ENCODE measurements around the gene RNF141. TPM values are rescaled to one million over a fixed set of nuclear protein-coding genes. Genes with fewer than 3 reads are reported as not detected.

RNF141 gene
- total and polyA plus RNA-seq, 2 of the 13 experiments (the other 11 are each of a cell fraction or from before 2014, with no cell fraction given): 9.3 to 22.4 TPM

DNA sequence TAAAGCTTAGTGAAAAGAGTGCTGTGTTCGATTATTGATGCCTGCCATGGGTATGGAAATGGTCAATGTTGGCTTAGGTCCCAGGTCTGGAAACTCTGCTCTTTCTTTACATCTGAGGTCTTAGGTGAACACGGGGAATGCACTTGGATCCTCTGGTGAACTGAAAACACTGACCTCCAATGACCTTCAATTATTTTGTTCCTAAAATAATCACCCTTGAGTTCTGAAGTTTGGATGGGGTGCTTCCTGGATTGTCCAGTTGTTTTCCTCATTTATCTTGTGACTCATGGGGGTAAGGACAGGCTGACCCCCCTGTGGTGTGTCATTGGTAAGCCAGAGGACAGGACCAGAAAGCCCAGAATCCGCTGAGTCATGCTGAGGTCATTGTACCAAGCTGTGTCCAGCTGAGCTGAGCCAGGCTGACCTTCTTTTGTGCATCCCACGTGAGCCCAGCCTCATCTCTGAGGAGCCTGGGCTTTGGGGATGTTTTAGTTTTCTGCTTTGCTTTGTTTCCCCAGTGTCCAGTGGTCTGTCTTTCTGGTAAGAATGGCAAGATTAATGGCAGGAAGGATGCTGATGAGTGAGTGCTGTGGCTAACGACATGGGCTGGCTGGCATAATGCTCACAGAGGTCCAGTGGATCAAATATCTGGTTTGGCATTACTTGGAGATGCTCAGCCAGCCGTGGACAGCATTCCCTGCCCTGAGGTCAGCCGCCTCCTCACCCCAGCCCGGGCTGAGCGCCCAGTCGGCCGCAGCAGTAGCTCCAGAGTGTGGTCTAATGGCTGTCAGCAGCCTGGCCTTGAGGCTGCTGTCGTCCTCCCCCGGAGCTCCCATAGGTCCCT is 50.4 kb downstream of the RNF141 start (continued):
- TF ChIP-seq, protein P1, sequence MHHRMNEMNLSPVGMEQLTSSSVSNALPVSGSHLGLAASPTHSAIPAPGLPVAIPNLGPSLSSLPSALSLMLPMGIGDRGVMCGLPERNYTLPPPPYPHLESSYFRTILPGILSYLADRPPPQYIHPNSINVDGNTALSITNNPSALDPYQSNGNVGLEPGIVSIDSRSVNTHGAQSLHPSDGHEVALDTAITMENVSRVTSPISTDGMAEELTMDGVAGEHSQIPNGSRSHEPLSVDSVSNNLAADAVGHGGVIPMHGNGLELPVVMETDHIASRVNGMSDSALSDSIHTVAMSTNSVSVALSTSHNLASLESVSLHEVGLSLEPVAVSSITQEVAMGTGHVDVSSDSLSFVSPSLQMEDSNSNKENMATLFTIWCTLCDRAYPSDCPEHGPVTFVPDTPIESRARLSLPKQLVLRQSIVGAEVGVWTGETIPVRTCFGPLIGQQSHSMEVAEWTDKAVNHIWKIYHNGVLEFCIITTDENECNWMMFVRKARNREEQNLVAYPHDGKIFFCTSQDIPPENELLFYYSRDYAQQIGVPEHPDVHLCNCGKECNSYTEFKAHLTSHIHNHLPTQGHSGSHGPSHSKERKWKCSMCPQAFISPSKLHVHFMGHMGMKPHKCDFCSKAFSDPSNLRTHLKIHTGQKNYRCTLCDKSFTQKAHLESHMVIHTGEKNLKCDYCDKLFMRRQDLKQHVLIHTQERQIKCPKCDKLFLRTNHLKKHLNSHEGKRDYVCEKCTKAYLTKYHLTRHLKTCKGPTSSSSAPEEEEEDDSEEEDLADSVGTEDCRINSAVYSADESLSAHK (CRISPR knock-in tag; IDR thresholded peaks at IDR 0.05; ENCODE audit: borderline replicate concordance): no peak
- TF ChIP-seq MXD4 (CRISPR knock-in tag; IDR thresholded peaks at IDR 0.05): no peak
- no peak for TF ChIP-seq ZNF431 (CRISPR knock-in tag; IDR thresholded peaks at IDR 0.05; ENCODE audit: borderline replicate concordance, low read depth)
- TF ChIP-seq, protein P2, sequence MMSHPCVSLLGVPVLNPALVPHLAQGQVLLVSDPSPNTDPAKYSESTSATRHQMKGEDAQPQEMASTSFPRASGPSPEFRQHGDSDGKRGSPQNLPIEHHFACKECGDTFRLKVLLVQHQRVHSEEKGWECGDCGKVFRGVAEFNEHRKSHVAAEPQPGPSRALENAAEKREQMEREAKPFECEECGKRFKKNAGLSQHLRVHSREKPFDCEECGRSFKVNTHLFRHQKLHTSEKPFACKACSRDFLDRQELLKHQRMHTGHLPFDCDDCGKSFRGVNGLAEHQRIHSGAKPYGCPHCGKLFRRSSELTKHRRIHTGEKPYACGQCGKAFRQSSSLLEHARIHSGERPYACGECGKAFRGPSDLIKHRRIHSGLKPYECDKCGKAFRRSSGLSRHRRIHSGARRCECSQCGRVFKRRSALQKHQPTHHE (CRISPR knock-in tag; IDR thresholded peaks at IDR 0.05; ENCODE audit: borderline replicate concordance): no peak
- no peak for TF ChIP-seq MBD4 (IDR thresholded peaks at IDR 0.05; ENCODE audit: borderline replicate concordance, low read length)
- TF ChIP-seq, protein P3, sequence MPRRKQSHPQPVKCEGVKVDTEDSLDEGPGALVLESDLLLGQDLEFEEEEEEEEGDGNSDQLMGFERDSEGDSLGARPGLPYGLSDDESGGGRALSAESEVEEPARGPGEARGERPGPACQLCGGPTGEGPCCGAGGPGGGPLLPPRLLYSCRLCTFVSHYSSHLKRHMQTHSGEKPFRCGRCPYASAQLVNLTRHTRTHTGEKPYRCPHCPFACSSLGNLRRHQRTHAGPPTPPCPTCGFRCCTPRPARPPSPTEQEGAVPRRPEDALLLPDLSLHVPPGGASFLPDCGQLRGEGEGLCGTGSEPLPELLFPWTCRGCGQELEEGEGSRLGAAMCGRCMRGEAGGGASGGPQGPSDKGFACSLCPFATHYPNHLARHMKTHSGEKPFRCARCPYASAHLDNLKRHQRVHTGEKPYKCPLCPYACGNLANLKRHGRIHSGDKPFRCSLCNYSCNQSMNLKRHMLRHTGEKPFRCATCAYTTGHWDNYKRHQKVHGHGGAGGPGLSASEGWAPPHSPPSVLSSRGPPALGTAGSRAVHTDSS (CRISPR knock-in tag; conservative IDR thresholded peaks at IDR 0.05): no peak
- TF ChIP-seq, protein P4, sequence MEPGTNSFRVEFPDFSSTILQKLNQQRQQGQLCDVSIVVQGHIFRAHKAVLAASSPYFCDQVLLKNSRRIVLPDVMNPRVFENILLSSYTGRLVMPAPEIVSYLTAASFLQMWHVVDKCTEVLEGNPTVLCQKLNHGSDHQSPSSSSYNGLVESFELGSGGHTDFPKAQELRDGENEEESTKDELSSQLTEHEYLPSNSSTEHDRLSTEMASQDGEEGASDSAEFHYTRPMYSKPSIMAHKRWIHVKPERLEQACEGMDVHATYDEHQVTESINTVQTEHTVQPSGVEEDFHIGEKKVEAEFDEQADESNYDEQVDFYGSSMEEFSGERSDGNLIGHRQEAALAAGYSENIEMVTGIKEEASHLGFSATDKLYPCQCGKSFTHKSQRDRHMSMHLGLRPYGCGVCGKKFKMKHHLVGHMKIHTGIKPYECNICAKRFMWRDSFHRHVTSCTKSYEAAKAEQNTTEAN (CRISPR knock-in tag; conservative IDR thresholded peaks at IDR 0.05): no peak
- TF ChIP-seq ZNF672 (CRISPR knock-in tag; IDR thresholded peaks at IDR 0.05): no peak
- TF ChIP-seq, protein P5, sequence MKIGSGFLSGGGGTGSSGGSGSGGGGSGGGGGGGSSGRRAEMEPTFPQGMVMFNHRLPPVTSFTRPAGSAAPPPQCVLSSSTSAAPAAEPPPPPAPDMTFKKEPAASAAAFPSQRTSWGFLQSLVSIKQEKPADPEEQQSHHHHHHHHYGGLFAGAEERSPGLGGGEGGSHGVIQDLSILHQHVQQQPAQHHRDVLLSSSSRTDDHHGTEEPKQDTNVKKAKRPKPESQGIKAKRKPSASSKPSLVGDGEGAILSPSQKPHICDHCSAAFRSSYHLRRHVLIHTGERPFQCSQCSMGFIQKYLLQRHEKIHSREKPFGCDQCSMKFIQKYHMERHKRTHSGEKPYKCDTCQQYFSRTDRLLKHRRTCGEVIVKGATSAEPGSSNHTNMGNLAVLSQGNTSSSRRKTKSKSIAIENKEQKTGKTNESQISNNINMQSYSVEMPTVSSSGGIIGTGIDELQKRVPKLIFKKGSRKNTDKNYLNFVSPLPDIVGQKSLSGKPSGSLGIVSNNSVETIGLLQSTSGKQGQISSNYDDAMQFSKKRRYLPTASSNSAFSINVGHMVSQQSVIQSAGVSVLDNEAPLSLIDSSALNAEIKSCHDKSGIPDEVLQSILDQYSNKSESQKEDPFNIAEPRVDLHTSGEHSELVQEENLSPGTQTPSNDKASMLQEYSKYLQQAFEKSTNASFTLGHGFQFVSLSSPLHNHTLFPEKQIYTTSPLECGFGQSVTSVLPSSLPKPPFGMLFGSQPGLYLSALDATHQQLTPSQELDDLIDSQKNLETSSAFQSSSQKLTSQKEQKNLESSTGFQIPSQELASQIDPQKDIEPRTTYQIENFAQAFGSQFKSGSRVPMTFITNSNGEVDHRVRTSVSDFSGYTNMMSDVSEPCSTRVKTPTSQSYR (CRISPR knock-in tag; IDR thresholded peaks at IDR 0.05; ENCODE audit: borderline replicate concordance): no peak
- TF ChIP-seq SAP130 (CRISPR knock-in tag; IDR thresholded peaks at IDR 0.05; ENCODE audit: low read depth): peak; percentile 35
- TF ChIP-seq, protein P6, sequence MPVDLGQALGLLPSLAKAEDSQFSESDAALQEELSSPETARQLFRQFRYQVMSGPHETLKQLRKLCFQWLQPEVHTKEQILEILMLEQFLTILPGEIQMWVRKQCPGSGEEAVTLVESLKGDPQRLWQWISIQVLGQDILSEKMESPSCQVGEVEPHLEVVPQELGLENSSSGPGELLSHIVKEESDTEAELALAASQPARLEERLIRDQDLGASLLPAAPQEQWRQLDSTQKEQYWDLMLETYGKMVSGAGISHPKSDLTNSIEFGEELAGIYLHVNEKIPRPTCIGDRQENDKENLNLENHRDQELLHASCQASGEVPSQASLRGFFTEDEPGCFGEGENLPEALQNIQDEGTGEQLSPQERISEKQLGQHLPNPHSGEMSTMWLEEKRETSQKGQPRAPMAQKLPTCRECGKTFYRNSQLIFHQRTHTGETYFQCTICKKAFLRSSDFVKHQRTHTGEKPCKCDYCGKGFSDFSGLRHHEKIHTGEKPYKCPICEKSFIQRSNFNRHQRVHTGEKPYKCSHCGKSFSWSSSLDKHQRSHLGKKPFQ (CRISPR knock-in tag; IDR thresholded peaks at IDR 0.05; ENCODE audit: insufficient replicate concordance): no peak
- TF ChIP-seq, protein P7, sequence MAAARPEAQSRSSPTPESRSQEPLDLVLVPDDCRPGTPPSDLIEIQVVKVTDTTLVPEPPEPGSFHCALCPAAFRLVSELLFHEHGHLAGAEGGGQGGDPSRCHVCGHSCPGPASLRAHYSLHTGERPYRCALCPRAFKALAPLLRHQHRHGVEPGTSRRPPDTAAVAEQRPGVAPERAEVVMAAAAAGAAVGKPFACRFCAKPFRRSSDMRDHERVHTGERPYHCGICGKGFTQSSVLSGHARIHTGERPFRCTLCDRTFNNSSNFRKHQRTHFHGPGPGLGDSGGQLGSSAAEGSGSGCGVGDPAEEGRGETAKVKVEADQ (CRISPR knock-in tag; IDR thresholded peaks at IDR 0.05; ENCODE audit: borderline replicate concordance): no peak
- no peak for TF ChIP-seq IRX3 (CRISPR knock-in tag; IDR thresholded peaks at IDR 0.05; ENCODE audit: borderline replicate concordance, low read depth)
- TF ChIP-seq NFE2L2 (IDR thresholded peaks at IDR 0.05; ENCODE audit: low read length): peak; percentile 99
- no peak for TF ChIP-seq ZSCAN31 (CRISPR knock-in tag; IDR thresholded peaks at IDR 0.05; ENCODE audit: low read depth)
